Stimulated activated CD8-positive, alpha-beta memory T cell treated with anti-CD3 and anti-CD28 coated beads, Interleukin-7, amount 100 ng/mL, for 1 hour (primary cell): ENCODE data around the gene STK11.
"Not testable (repeated sequence)": the region's sequence is repeated elsewhere in the genome, so short reads cannot be mapped to it uniquely, and the experiment has no call there.

Source experiments
- DNase-seq, 2 donors: peaks; one replicate each; pipeline ENCODE4 v3.0.0-alpha.2; 2020; ENCODE audit warnings: low read depth in 2 of 2

STK11 gene

DNA sequence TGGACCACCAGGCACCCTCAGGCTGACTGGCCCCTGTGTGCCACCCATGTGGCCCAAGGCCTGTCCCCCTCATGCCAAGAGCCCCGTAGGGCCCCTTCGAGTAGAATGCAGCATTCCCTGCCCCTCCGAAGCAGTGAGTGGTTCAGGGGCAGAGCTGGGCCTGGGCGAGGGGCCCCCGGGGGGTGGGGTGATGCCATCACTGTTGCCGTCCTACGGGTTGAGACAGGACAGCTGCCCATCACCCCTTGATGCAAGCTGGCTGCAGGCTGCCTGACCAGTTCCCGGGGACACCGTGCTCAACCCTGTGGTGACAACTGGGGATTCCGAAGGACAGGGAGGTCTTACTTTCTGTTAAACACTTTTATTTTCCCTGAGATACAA, 36.2 kb upstream of the STK11 start:
- DNase-seq = no peak

GRCh38 chr19:1169921-1170885, 35.4 kb upstream of the STK11 start:
- no peak for DNase-seq

DNA sequence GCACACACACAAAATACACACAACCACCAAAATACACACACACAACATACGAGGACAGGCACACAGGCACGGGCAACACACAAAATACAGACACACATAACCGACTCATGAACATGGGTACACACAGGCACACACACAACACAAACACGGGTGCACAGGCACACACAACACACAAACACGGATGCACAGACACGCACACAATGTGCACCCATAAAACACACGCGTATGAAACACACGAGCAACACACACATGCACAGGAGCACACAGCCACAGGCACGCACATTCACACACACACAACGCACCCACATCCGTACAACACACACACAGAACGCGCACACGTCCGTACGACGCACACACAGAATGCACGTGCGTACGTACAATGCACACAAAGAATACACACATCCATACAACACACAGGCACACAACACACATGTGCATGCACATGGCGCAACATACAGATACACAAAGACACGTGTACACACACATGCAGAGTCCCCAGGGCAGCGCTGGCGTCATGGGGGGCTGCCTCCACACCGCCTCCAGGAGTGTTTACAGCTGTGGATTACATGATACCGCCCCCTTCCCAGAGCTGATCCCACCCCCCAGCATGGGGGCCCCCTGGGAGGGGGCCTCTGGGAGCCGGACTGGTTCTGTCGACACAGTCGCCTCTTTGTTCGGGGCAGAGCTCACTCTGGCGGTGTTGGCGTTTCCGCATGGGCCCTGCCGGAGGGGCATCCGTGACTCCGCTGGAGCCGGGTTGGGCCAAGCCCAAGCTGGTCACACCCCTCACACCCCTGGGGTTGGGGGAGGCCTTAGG, 34.4 kb upstream of the STK11 start:
- no peak for DNase-seq

- DNase-seq = no peak
Measured at GRCh38 chr19:1171755-1172352, 33.7 kb upstream of the STK11 start.

GRCh38 chr19:1172353-1173158, 33.0 kb upstream of the STK11 start:
- DNase-seq = no peak

- no peak for DNase-seq
Measured at GRCh38 chr19:1173159-1173844, 32.3 kb upstream of the STK11 start.

DNA sequence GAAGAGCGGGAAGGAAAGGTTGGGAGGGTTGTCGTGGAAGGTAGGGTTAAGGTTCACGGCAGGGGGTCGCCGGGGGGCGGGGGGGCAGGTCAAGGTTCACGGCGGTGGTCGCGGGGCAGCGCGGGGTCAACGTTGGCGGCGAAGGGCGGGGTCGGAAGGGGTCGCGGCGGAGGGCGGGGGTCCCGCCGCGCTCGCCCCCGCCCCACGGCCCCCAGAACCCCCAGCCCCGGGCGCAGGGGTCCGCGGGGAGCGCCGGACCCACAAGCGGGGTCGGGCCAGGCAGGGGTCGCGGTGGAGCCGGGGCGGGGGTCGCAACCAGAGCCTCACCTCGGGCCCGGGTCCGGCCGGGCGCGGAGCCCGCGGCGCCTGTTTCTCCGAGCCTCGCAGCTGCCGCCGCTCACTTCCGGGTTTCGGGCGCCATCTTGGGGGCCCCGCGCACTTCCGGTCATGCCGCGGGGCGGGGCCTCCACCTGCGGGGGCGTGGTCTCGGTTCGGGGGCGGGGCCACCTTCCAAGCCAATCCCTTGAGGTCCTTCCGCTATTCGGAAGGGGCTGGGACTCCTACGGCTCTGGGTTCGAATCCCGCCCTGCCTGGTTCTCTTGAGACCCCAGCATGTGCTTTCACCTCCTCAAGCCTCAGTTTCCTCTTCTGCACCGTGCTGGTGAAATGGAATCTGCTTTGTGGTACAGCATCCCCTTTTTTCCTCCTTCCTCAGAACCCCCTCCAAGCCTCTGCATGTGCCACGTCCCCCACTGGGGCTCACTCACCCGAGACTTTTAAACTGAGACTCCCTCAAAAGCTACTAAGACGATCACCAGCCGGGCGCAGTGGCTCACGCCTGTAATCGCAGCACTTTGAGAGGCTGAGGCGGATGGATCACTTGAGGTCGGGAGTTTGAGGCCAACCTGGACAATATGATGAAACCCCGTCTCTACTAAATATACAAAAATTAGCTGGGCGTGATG, 31.5 kb upstream of the STK11 start, which contains the start of gene SBNO2:
Gene SBNO2, minus strand, starts transcription at position 424 of the 965 bp plus-strand sequence. CDS start 19,992 bp downstream, outside the sequence.
- DNase-seq = peak; percentile 81 to 89

GRCh38 chr19:1177322-1178114, 28.1 kb upstream of the STK11 start:
- DNase-seq = no peak

DNA sequence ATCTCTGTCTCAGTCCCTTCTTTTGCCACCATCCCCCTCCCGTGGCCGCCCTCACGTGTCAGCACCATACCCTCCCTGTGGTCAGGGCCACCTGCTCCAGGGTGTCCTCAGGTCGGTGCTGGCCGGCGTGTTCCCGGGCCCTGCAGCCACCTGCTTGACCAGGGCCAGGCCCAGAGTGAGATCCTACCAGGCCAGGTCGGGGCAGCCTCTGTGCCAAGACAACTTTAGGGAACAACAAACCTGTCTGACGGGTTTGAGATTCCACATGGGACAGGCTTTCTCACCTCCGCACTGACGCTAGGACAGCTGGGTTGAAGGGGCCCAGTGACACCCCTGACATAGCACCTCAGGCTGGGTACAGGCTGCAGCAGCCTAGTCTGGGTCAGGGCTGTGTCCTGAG, 24.0 kb upstream of the STK11 start:
- DNase-seq = no peak

DNA sequence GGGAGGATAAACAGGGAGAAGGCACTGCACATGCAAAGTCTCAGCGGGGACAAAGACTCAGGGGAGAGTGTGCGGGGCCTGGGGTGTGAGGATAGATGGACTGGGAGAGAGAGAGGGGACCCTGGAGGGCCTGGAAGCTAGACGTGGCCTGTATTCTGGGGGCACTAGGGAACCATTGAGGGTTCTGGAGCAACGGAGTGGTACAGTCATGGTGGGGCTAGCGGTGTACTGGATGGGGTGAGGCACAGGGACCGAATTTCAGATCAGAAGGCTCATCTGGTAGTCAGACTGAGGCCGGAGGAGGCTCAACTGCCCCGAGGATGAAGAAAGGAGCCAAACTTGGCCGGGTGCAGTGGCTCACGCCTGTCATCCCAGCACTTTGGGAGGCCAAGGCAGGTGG, 23.5 kb upstream of the STK11 start:
- DNase-seq = no peak

DNA sequence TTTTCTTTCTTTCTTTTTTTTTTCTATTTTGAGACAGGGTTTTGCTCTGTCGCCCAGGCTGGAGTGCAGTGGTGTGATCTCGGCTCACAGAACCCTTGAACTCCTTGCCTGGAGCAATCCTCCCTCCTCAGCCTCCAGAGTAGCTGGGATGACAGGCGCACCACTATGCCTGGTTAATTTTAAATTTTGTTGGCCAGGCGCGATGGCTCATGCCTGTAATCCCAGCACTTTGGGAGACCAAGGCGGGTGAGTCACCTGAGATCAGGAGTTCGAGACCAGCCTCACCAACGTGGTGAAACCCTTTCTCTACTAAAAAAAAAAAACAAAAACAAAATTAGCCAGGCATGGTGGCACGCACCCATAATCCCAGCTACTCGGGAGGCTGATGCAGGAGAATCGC, 22.9 kb upstream of the STK11 start:
- no peak for DNase-seq

DNA sequence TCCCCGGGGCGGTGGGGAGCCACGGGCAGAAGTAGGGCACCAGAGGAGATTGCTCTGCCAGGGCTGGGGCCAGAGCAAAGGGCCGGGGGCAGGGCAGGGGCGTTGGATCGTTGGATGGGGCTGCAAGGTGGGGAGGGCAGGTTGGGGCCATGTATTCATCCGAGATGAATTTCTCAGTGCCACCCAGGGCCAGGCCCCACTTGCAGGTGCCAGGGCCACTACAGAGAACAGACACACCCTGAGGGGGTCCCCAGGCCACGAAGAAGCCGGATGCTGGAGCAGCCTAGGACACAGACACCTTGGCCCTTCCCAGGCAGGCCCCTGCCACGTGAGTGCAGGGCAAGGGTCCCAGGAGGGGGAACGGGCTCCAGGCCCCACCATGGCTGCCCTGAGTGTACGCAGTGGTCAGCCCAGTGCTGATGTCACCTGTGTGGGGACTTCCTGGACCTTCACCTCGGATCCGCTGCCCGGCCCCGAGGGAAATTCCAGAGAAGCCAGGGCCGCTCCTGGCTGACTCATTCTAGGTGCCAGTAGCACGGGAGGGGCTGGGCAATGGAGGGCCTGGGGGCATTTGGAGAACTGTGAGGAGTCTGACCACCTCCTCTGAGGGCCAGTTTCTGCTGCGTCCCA, 21.9 kb upstream of the STK11 start:
- no peak for DNase-seq

- DNase-seq = no peak
Measured at GRCh38 chr19:1189419-1189818, 16.2 kb upstream of the STK11 start.

- DNase-seq = no peak
Measured at GRCh38 chr19:1199531-1199930, 6.0 kb upstream of the STK11 start.

GRCh38 chr19:1200614-1201013, 5.0 kb upstream of the STK11 start:
- DNase-seq = not testable (repeated sequence)

DNA sequence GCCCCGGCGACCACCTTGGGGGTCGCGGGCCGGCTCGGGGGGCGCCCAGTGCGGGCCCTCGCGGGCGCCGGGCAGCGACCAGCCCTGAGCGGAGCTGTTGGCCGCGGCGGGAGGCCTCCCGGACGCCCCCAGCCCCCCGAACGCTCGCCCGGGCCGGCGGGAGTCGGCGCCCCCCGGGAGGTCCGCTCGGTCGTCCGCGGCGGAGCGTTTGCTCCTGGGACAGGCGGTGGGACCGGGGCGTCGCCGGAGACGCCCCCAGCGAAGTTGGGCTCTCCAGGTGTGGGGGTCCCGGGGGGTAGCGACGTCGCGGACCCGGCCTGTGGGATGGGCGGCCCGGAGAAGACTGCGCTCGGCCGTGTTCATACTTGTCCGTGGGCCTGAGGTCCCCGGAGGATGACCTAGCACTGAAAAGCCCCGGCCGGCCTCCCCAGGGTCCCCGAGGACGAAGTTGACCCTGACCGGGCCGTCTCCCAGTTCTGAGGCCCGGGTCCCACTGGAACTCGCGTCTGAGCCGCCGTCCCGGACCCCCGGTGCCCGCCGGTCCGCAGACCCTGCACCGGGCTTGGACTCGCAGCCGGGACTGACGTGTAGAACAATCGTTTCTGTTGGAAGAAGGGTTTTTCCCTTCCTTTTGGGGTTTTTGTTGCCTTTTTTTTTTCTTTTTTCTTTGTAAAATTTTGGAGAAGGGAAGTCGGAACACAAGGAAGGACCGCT, 729 bp downstream of the STK11 start:
- no peak for DNase-seq

DNA sequence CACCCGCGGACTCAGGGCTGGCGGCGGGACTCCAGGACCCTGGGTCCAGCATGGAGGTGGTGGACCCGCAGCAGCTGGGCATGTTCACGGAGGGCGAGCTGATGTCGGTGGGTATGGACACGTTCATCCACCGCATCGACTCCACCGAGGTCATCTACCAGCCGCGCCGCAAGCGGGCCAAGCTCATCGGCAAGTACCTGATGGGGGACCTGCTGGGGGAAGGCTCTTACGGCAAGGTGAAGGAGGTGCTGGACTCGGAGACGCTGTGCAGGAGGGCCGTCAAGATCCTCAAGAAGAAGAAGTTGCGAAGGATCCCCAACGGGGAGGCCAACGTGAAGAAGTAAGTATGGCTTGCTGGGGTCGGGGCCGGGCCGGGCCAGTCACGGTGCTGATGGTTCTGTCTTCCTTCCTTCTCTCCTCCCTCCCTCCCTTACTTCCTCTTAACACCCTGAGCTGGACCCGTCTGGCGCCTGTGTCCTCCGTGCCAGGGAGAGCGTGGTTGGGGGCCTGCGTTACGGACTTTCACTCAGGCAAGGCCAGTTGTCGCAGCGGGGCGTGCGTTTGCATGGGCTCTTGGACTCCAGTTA, 1.4 kb downstream of the STK11 start:
- no peak for DNase-seq
